IgD-negative memory B cell (primary cell): ENCODE measurements around the gene CALHM5. TPM values are rescaled to one million over a fixed set of nuclear protein-coding genes. Genes with fewer than 3 reads are reported as not detected.
A peak's percentile ranks its signal among the peaks of the same experiment; 100 is the strongest.

Experiments used
- H3K27ac Mint-ChIP-seq, 3 donors: one replicate each; pipeline ENCODE4 v1.8.0; 2020 to 2022; ENCODE audit warnings: mild to moderate bottlenecking in 3 of 3, mixed read lengths in 3 of 3, moderate library complexity in 1 of 3
- H3K27me3 Mint-ChIP-seq: one replicate; pipeline ENCODE4 v1.8.0; 2021; ENCODE audit warnings: mixed read lengths
- H3K36me3 Mint-ChIP-seq: one replicate; pipeline ENCODE4 v1.8.0; 2020; ENCODE audit warnings: mild to moderate bottlenecking, mixed read lengths
- H3K4me1 Mint-ChIP-seq, 3 donors: one replicate each; pipeline ENCODE4 v1.8.0; 2020 to 2022; ENCODE audit warnings: mixed read lengths in 3 of 3, mild to moderate bottlenecking in 1 of 3
- H3K4me3 Mint-ChIP-seq, 4 donors: one replicate each; pipeline ENCODE4 v1.8.0; 2020 to 2022; ENCODE audit warnings: mild to moderate bottlenecking in 4 of 4, mixed read lengths in 4 of 4, moderate library complexity in 3 of 4
- H3K9me3 Mint-ChIP-seq, 3 donors: one replicate each; pipeline ENCODE4 v1.8.0; 2020 to 2021; ENCODE audit warnings: mixed read lengths in 3 of 3, mild to moderate bottlenecking in 1 of 3
- polyA plus RNA-seq: library from polyadenylated mRNA; unstranded; fragments of 300-500 nt; fragmentation: Illumina TruSeq; gene quantifications from one replicate; pipeline ENCODE4 v1.2.3, GENCODE V29; 2021

The CALHM5 gene, protein sequence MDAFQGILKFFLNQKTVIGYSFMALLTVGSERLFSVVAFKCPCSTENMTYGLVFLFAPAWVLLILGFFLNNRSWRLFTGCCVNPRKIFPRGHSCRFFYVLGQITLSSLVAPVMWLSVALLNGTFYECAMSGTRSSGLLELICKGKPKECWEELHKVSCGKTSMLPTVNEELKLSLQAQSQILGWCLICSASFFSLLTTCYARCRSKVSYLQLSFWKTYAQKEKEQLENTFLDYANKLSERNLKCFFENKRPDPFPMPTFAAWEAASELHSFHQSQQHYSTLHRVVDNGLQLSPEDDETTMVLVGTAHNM
- polyA plus RNA-seq = not detected

DNA sequence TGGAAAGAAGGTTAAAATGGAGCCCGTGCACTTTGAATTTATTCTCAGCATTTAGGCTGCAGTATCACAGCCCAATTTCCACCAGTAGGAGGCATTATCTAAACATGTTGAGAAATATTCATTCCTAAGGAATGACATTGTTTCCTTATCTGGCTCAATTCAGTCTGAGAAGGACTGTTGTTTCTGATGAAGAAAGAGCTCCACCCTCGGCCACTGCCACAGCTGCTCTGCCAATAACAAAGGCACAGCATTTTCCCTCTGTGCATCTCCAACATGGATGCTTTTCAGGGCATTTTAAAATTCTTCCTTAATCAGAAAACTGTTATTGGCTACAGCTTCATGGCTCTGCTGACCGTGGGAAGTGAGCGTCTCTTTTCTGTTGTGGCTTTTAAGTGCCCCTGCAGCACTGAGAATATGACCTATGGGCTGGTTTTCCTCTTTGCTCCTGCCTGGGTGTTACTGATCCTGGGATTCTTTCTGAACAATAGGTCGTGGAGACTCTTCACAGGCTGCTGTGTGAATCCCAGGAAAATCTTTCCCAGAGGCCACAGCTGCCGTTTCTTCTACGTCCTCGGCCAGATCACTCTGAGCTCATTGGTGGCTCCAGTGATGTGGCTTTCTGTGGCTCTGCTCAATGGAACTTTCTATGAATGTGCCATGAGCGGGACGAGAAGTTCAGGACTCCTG lies at the start of gene CALHM5:
Gene CALHM5, plus strand, starts transcription at position 216 of the 687 bp plus-strand sequence. Its CDS starts 58 bp downstream, at position 274.
- Mint-ChIP-seq H3K9me3 (peaks cover 0 to 10% (median 5%) of the 10 kb centered on the region in 3 donors), H3K4me1 (peaks cover 9 to 18% (median 11%) of the 10 kb centered on the region in 3 donors), H3K27me3 (peaks cover under 1% of the 10 kb centered on the region), H3K4me3 (peak within 1 kb of the TSS in 1 of 4 donors; percentile 47), H3K27ac (peak within 1 kb of the TSS in 1 of 3 donors; percentile 24), H3K36me3 (no peaks in the 10 kb centered on the region)

DNA sequence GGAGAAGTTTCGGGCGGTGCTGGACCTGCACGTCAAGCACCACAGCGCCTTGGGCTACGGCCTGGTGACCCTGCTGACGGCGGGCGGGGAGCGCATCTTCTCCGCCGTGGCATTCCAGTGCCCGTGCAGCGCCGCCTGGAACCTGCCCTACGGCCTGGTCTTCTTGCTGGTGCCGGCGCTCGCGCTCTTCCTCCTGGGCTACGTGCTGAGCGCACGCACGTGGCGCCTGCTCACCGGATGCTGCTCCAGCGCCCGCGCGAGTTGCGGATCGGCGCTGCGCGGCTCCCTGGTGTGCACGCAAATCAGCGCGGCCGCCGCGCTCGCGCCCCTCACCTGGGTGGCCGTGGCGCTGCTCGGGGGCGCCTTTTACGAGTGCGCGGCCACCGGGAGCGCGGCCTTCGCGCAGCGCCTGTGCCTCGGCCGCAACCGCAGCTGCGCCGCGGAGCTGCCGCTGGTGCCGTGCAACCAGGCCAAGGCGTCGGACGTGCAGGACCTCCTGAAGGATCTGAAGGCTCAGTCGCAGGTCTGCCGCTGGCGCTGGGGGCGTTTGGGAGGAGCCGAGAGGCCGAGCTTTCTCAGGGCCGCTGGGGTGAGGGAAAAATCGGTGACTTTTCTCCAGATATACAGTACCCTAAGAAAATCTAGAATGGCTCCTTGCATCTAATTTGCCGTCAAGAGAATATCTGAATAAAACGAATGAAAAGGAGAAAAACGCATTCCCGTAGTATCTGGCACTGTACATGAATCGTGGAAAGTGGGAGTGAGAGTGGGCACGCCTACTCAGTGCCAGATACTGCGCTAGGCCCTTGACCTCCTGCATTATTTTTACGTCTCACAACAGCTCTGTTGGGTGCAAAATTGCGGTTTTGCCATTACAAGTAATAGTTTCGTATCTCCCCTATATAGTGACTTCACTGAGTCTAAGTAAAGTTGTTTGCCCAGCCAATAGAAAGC lies 49.2 kb upstream of the CALHM5 start:
- Mint-ChIP-seq H3K27me3 (no peaks in the 10 kb centered on the region), H3K4me1 (peaks cover 50 to 55% (median 54%) of the 10 kb centered on the region in 3 donors), H3K4me3 (peak overlapping the region; percentile 84 to 96 (median 90)), H3K36me3 (no peaks in the 10 kb centered on the region), H3K27ac (peak overlapping the region; percentile 85 to 97 (median 94)), H3K9me3 (no peaks in the 10 kb centered on the region)

DNA sequence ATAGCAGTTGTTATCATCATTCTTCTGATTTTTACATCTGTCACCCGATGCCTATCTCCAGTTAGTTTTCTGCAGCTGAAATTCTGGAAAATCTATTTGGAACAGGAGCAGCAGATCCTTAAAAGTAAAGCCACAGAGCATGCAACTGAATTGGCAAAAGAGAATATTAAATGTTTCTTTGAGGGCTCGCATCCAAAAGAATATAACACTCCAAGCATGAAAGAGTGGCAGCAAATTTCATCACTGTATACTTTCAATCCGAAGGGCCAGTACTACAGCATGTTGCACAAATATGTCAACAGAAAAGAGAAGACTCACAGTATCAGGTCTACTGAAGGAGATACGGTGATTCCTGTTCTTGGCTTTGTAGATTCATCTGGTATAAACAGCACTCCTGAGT lies 48.1 kb upstream of the CALHM5 start:
- H3K36me3 Mint-ChIP-seq = no peaks in the 10 kb centered on the region
- H3K4me3 Mint-ChIP-seq = peak overlapping the region; percentile 84 to 96 (median 88)
- peak overlapping the region; percentile 85 to 94 (median 94) for H3K27ac Mint-ChIP-seq
- H3K27me3 Mint-ChIP-seq = no peaks in the 10 kb centered on the region
- peaks cover 57 to 64% (median 60%) of the 10 kb centered on the region in 3 donors for H3K4me1 Mint-ChIP-seq
- H3K9me3 Mint-ChIP-seq = no peaks in the 10 kb centered on the region

DNA sequence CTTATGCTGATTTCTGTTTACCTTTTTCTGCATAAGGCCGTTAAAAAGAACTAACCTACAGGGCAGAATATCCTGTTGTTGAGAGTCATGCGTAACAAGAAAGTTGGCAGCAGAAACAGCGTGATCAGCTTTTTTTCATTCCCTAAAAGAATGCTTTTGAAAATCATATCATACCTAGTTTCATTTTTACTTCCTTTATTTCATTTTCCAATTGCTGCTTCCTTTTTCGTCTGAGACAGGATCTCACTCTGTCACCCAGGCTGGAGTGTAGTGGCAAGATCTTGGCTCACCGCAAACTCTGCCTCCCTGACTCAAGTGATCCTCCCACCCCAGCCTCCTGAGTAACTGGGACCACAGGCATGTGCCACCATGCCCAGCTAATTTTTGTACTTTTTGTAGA lies 46.2 kb upstream of the CALHM5 start:
- no peaks in the 10 kb centered on the region for H3K27me3 Mint-ChIP-seq
- no peaks in the 10 kb centered on the region for H3K9me3 Mint-ChIP-seq
- H3K4me3 Mint-ChIP-seq = peak overlapping the region in 2 of 4 donors; percentile 79 to 83
- peaks cover 54 to 58% (median 57%) of the 10 kb centered on the region in 3 donors for H3K4me1 Mint-ChIP-seq
- no peaks in the 10 kb centered on the region for H3K36me3 Mint-ChIP-seq
- peak overlapping the region; percentile 89 to 99 (median 93) for H3K27ac Mint-ChIP-seq

DNA sequence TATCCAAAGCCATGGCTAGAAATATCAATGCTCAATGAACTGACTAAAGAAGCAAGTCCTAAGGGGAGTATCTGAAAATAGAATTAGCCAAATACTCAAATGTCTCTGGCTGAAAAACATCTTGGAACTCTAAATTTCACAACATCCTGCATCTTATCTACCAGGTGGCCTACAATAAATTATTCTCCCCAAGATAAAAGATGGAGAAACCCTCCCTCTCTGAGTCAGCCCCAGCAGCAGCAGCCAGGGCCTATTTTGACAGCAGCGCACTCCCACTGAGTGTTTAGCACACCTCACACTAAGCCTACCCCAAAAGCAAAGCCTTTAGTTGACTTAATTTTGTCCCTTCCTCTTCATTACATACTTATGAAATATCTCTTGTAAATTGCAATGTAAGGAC lies 44.3 kb upstream of the CALHM5 start:
- Mint-ChIP-seq H3K36me3 (no peaks in the 10 kb centered on the region), H3K27ac (peak overlapping the region; percentile 74 to 94 (median 83)), H3K9me3 (no peaks in the 10 kb centered on the region), H3K4me3 (peak overlapping the region in 3 of 4 donors; percentile 24 to 85 (median 55)), H3K27me3 (no peaks in the 10 kb centered on the region), H3K4me1 (peaks cover 47 to 49% (median 49%) of the 10 kb centered on the region in 3 donors)

DNA sequence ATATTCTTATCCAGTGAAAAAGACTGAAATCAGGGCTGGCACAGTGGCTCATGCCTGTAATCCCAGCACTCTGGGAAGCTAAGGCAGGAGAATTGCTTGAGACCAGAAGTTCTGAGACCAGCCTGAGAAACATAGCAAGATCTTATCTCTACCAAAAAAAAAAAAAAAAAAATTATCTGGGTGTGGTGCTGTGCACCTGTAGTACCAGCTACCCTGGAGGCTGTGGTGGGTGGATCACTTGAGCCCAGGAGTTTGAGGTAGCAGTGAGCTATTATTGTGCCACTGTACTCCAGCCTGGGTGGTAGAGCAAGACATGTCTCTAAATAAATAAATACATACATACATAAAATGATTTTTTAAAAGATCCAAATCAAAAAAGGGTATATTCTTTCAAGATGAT lies 43.9 kb upstream of the CALHM5 start:
- peak overlapping the region; percentile 74 to 94 (median 83) for H3K27ac Mint-ChIP-seq
- H3K4me1 Mint-ChIP-seq = peaks cover 46 to 50% (median 48%) of the 10 kb centered on the region in 3 donors
- H3K27me3 Mint-ChIP-seq = no peaks in the 10 kb centered on the region
- H3K36me3 Mint-ChIP-seq = no peaks in the 10 kb centered on the region
- H3K4me3 Mint-ChIP-seq = peak overlapping the region in 3 of 4 donors; percentile 24 to 85 (median 55)
- H3K9me3 Mint-ChIP-seq = no peaks in the 10 kb centered on the region

DNA sequence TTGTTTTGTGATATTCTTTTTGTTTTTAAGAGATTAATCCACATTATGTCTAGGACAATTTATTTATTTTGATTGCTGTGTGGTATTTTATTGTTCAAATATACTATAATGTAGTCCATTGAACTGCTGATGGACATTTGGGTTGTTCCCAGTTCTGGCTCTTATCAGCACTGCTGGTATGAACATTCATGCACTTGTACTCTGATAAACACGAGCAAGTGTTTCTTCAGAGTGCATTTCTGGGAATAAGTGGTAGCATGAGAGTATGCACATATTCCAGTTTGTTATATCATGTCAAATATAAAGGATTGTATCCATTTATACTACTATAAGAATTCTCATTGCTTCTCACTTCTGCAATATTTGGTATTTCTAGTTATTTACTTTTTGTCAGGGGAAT lies 43.1 kb upstream of the CALHM5 start:
- no peaks in the 10 kb centered on the region for H3K36me3 Mint-ChIP-seq
- no peak overlapping the region for H3K4me3 Mint-ChIP-seq
- H3K4me1 Mint-ChIP-seq = peaks cover 38 to 46% (median 41%) of the 10 kb centered on the region in 3 donors
- no peaks in the 10 kb centered on the region for H3K9me3 Mint-ChIP-seq
- no peaks in the 10 kb centered on the region for H3K27me3 Mint-ChIP-seq
- peak overlapping the region in 1 of 3 donors; percentile 45 for H3K27ac Mint-ChIP-seq

DNA sequence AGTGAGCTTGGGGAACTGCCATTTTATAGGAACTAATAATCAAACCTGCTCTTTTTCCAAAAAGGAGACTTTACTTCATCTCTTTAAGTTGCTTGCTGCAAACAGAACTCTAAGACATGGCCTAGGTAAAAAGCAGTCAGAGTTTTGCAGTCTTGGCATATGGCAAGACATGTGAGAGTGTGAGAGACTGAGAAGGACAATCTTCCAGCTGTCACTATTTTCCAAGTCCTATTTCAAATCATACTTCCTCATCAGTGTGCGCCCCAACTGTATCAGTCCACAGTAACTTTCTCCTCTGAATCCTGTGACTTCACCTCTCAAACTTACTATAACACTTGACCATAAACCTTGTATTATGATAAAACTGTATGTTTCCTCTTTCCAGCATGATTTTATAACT lies 39.9 kb upstream of the CALHM5 start:
- H3K27me3 Mint-ChIP-seq = no peaks in the 10 kb centered on the region
- H3K4me1 Mint-ChIP-seq = peaks cover 28 to 55% (median 38%) of the 10 kb centered on the region in 3 donors
- H3K27ac Mint-ChIP-seq = no peak overlapping the region
- no peak overlapping the region for H3K4me3 Mint-ChIP-seq
- H3K36me3 Mint-ChIP-seq = no peaks in the 10 kb centered on the region
- no peaks in the 10 kb centered on the region for H3K9me3 Mint-ChIP-seq

DNA sequence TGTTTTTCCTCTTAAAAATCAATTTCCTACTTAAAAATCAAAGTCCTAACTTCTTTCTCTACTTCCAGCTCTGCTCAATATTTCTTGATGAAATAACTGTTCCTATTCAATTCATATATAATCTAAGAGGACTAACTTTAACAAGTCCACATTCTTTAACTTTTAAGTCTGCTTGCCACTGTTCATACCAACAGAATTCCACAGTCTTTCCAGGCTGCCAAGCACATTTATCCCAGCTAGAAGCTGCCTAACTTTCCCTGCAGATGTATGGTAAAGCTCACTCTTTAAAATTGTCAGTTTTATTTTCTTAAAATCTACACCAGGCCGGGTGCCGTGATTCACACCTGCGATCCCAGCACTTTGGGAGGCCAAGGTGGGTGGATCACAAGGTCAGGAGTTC lies 38.7 kb upstream of the CALHM5 start:
- Mint-ChIP-seq H3K27ac (no peak overlapping the region), H3K4me1 (peaks cover 21 to 49% (median 31%) of the 10 kb centered on the region in 3 donors), H3K9me3 (no peaks in the 10 kb centered on the region), H3K36me3 (peaks cover 3% of the 10 kb centered on the region), H3K4me3 (no peak overlapping the region), H3K27me3 (no peaks in the 10 kb centered on the region)

DNA sequence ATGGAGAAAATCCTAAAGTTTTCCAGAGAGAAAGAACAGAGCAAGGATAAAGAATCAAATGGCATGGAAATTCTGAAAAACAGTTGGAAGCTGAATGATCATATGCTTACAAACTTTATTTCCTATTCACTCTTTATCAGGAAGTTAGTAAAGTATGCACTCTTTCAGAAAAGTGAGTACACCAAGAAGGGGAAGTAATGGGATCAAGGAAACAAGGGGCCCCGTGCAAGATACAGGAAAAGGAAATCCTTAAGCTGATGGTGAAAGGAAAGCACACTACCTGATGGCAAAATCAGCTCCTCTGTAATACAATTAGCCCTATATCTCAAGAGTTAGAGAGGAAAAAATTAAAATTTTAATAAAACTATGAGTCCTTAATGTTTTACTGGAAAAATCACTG lies 36.3 kb upstream of the CALHM5 start:
- H3K27ac Mint-ChIP-seq = peak overlapping the region; percentile 3 to 92 (median 83)
- H3K27me3 Mint-ChIP-seq = no peaks in the 10 kb centered on the region
- H3K4me3 Mint-ChIP-seq = peak overlapping the region; percentile 25 to 90 (median 82)
- no peaks in the 10 kb centered on the region for H3K9me3 Mint-ChIP-seq
- H3K36me3 Mint-ChIP-seq = peaks cover 3% of the 10 kb centered on the region
- peaks cover 20 to 41% (median 26%) of the 10 kb centered on the region in 3 donors for H3K4me1 Mint-ChIP-seq

DNA sequence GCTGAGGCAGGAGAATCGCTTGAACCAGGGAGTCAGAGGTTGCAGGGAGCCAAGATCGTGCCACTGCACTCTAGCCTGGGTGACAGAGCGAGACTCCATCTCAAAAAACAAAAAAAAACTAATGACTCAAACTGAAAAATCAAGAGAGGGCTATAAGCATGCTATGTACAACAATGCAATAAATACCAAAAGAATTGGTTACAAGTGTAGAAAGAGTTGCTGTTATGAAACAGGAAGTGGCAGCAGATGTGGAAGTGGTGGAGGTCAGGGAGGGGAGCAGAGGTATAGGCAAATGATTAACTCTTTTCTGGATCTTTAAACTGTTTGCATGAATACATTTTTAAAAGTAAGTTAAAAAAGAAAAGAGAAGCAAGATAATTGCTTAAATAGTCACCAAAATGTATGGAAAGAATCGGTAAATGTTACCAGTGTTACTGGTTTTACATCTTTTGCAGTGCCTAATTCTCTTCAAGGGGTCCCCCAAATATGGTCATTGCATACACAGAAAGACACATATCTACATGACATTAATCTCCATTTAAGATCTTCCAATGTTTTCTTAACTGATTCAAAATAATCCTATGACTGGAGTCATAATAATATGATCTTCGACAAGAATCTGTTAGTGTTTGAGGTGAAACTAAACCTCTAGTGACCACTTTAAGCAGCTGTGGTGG lies 35.3 kb upstream of the CALHM5 start:
- Mint-ChIP-seq H3K27ac (peak overlapping the region; percentile 3 to 92 (median 83)), H3K9me3 (no peaks in the 10 kb centered on the region), H3K4me3 (peak overlapping the region; percentile 25 to 90 (median 82)), H3K4me1 (peaks cover 20 to 39% (median 26%) of the 10 kb centered on the region in 3 donors), H3K36me3 (peaks cover 3% of the 10 kb centered on the region), H3K27me3 (no peaks in the 10 kb centered on the region)

DNA sequence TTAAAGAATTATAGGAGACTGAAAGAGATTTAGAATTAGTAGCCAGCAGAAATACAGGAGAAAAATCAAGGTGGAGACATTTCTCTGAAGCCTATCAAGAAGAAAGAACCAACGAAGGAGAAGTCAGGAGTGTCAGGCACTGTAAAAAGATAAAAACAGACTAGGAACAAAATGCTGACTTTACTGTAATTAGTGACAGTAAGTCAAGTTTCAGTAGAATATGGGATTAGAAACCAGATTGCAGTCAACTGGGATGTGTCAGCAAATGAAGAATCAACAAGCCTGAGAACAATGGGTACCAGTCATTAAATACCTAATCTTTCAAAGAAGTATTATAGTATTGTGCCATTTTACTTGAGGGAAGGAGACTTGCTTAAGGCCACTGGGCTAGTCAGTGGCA lies 28.7 kb upstream of the CALHM5 start:
- peaks cover 0 to 2% (median 0%) of the 10 kb centered on the region in 3 donors for H3K4me1 Mint-ChIP-seq
- no peak overlapping the region for H3K27ac Mint-ChIP-seq
- H3K36me3 Mint-ChIP-seq = peaks cover 3% of the 10 kb centered on the region
- no peaks in the 10 kb centered on the region for H3K9me3 Mint-ChIP-seq
- no peak overlapping the region for H3K4me3 Mint-ChIP-seq
- H3K27me3 Mint-ChIP-seq = peaks cover 8% of the 10 kb centered on the region

DNA sequence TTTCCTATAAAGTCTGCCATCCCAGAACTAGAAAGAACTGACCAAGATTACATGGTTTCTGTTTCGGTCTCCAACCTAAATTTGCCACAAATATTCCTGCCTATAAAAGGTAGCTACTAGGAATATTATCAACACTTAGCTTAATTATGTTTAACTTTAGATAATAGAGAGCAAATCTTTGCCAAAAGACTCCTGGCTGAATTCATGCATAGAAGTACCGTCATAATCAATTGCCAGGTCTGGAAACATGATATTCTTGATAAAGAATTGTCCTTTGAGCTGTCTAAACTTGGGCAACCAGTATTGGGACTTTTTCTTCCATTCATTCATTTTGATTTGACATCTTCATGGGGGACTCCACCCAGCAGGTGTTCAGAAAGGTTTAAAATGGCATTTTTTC lies 27.8 kb upstream of the CALHM5 start:
- peaks cover 7% of the 10 kb centered on the region for H3K36me3 Mint-ChIP-seq
- H3K27me3 Mint-ChIP-seq = peaks cover 8% of the 10 kb centered on the region
- no peak overlapping the region for H3K27ac Mint-ChIP-seq
- peaks cover 0 to 2% (median 0%) of the 10 kb centered on the region in 3 donors for H3K4me1 Mint-ChIP-seq
- no peak overlapping the region for H3K4me3 Mint-ChIP-seq
- H3K9me3 Mint-ChIP-seq = no peaks in the 10 kb centered on the region

DNA sequence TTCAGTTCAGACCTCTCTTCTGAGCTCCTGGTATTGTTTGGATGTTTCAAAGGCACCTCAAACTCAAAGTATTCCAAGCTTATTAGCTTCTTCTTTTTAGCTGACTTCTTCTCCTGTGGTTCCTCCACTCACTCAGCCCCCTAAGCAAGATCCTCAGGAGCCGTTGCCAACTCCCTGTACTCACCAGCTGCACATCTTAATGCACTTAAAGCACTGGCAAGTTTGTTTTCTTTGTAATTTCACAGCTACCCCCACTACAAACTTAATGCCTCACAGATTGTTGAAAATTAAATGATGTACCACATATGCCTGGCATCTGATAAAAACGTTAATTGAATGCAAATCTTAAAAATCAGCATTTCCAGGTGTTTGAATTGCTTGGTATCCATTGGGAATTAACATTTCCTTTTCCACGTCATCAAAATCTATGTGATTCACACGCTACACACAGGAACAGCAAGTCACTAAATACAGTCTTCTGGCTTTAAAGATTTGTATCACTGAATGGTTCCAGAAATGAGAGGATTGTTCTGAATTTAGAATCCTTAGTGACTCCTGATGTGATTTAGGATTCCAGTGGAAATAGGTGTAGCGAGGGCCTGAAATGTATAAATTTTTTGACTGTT lies 25.8 kb upstream of the CALHM5 start:
- no peak overlapping the region for H3K4me3 Mint-ChIP-seq
- H3K27ac Mint-ChIP-seq = no peak overlapping the region
- H3K36me3 Mint-ChIP-seq = peaks cover 8% of the 10 kb centered on the region

More for the DNA sequence above, 25.8 kb upstream of the CALHM5 start:
- H3K27me3 Mint-ChIP-seq = peaks cover 11% of the 10 kb centered on the region
- H3K4me1 Mint-ChIP-seq = peaks cover 0 to 2% (median 1%) of the 10 kb centered on the region in 3 donors
- peaks cover 0 to 6% (median 0%) of the 10 kb centered on the region in 3 donors for H3K9me3 Mint-ChIP-seq
